C4-2B (cell line): Measurements from ENCODE around the gene JARID2.

Experiments used
- H3K27ac ChIP-seq: fragments of 450-650 bp; 2 replicates; pipeline ENCODE4 v1.5.1; 2017
- CTCF ChIP-seq: fragments of 450-650 bp; conservative IDR thresholded peaks from 2 replicates; pipeline ENCODE4 v1.5.1; 2017; ENCODE audit warnings: mild to moderate bottlenecking
- ZFX ChIP-seq: fragments of 450-650 bp; IDR thresholded peaks from 2 replicates; pipeline ENCODE4 v1.6.1; 2017

JARID2 gene

GRCh38 chr6:15546591-15546990 lies 300.7 kb downstream of the JARID2 start:
- H3K27ac ChIP-seq, result no peak overlapping the region
- TF ChIP-seq ZFX (no peak), CTCF (no peak)

DNA sequence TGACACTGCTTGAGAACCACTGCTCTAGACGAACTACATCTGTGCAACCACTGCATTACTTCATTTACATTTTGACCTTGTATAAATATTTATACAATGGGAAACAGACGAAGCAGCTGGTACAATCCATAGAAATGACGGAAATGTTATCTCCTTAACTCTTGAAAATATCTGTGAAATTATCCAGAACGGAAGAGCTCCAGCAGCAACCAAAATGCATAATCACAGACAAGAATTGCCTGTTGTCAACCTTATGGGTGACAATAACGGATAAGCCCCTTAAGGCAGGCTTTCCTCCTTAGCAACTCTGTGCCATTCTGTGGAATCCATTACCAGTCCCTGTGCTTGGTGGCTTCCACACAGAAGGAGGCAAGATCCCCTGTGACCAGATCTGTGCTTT lies 301.5 kb downstream of the JARID2 start:
- H3K27ac ChIP-seq, result no peak overlapping the region
- no peak for TF ChIP-seq ZFX
- no peak for TF ChIP-seq CTCF

DNA sequence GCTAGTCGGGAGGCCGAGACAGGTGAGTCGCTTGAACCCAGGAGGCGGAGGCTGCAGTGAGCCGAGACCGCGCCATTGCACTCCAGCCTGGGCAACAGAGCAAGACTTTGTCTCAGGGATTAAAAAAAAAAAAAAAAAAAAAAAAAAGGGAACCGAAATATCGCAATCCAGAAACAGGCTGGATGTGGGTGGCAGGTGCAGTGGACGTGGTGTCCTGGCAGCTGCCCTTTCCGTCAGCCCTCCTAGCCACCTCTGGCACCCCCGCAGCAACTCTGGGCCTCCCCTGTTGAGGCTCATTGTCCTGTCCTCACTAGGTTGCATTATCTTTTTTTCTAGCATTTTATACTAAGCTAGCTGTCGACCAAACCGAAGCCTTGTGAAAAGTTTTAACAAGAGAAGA lies 303.5 kb downstream of the JARID2 start:
- no peak overlapping the region for H3K27ac ChIP-seq
- TF ChIP-seq ZFX (no peak), CTCF (no peak)

DNA sequence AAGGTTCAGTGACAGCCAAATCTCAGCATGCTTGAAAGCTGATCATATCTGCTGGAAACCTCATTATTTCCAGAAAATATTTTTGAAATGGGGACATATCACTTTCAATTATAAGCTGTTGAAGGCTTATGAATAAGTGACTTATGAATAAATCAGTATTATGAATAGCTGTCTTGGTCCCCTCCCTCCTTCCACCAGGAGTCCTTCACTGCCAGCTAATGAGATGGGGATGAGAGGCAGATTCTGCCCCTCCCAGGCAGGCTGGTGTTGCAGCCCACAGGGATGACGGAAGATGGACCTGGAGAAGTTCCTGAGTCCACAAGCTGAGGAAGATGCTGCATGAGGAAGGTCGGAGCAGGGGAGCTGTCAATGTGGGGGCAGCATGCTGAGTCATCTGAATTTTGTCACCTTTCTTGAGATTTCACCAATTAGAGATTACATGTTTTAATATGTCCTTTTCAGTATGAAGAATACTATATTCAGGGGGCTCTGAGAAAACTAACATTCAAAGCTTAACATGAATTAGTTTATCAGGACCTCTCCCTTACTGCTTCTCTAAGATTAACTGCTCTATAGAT lies 304.8 kb downstream of the JARID2 start:
- H3K27ac ChIP-seq, result no peak overlapping the region
- TF ChIP-seq ZFX (no peak), CTCF (no peak)

- no peak overlapping the region for H3K27ac ChIP-seq
Observed at GRCh38 chr6:15551262-15551661, 305.4 kb downstream of the JARID2 start.

DNA sequence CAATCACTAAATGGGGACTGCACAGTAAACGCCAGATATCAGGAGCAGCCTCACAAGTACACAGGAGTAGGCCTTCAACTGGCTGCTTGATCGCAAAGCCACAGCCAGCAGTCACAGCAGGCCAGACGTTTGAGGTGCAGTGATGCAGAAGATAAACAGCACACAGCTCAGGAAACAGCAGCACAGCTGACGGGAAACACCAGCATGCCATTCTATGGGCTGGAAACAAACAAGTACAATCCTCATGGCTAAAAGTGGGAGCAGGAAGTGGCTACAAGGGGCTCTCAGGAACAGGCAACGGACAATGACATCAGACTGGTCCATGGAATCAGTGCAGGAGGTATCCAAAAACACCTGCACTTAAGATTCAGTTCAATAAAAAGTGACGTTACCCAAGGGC lies 305.9 kb downstream of the JARID2 start:
- no peak overlapping the region for H3K27ac ChIP-seq
- no peak for TF ChIP-seq CTCF
- TF ChIP-seq ZFX, result no peak

More at GRCh38 chr6:15551262-15551661, 305.4 kb downstream of the JARID2 start:
- TF ChIP-seq CTCF (no peak), ZFX (no peak)

- H3K27ac ChIP-seq, result no peak overlapping the region
Observed at GRCh38 chr6:15553031-15553430, 307.2 kb downstream of the JARID2 start.

More at GRCh38 chr6:15553031-15553430, 307.2 kb downstream of the JARID2 start:
- TF ChIP-seq CTCF (no peak), ZFX (no peak)
